CD4-positive, alpha-beta T cell treated with Interleukin-15 for 4 hours (primary cell): ENCODE data around the gene WDR86.

Experiments
- DNase-seq: peaks from one replicate; pipeline ENCODE4 v3.0.0-alpha.2; 2020; ENCODE audit warnings: low spot score

Gene WDR86, protein sequence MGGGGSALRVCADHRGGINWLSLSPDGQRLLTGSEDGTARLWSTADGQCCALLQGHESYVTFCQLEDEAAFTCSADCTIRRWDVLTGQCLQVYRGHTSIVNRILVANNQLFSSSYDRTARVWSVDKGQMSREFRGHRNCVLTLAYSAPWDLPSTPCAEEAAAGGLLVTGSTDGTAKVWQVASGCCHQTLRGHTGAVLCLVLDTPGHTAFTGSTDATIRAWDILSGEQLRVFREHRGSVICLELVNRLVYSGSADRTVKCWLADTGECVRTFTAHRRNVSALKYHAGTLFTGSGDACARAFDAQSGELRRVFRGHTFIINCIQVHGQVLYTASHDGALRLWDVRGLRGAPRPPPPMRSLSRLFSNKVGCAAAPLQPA

GRCh38 chr7:151409667-151410404 is at the start of gene WDR86:
TSS of gene WDR86 (minus strand) at chr7:151410038. CDS start at chr7:151409589, 449 bp downstream.
- peak; percentile 23 for DNase-seq

- no peak for DNase-seq
Measured at GRCh38 chr7:151457534-151457933, 47.7 kb upstream of the WDR86 start.

GRCh38 chr7:151456782-151457181 is 46.9 kb upstream of the WDR86 start:
- DNase-seq: no peak

- no peak for DNase-seq
Measured at GRCh38 chr7:151456276-151456675, 46.4 kb upstream of the WDR86 start.

DNA sequence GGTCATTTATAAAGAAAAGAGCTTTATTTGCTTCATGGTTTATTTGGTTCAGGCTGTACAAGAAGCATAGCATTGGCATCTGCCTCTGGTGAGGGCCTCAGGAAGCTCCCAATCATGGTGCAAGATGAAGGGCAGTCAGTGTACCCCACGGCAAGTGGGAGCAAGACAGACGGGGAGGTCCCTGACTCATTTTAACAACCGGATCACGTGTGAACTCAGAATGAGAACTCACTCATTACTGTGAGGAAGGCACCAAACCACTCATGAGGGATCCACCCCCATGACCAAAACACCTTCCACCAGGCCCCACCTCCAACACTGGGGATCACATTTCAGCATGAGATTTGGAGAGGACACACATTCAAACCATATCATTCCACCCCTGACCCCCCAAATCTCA is 45.9 kb upstream of the WDR86 start:
- DNase-seq: no peak

DNA sequence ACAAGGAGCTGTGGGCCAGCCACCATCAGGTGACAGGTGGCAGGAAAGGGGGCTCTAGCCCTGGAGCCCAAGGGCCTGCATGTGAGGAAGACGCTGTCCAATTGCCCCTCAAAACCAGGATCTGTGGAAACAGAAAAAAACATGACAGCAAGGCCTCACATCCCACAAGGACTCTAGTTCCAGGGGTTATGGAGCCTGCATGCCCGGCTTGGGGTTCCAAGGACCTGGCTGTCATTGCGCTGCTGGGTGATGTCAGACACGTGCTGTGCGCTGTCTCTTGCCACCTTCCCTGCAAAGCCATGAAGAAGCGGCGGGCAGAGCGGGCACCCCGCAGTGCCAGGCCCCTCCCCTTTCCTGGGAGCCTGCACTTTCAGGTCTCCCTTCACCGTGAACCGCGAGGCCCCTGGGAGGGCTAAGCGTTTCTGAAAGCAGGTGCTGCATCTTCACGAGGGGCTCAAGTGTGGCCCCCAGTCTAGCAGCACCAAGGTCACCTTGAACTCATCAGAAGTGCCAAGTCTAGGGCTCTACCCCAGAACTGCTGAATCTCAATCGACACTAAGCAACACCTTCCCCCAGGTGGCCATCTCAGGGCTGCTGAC is 45.2 kb upstream of the WDR86 start:
- DNase-seq: no peak

DNA sequence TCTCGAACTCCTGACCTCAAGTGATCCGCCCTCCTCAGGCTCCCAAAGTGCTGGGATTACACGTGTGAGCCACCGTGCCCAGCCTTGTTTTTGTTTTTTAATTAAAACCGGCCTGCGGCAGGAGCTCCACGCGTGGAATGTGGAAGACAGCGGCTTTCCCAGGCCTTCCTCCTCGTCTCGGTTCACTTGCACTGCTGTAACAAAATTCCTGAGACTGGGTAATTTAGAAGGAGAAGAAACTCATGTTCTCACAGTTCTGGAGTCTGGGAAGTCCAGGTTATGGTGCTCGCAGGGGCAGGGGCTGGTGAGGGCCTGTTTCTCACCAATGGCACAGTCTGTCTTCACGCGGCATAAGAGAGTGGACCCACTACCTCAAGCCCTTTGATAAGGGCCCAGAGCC is 44.5 kb upstream of the WDR86 start:
- DNase-seq: no peak

GRCh38 chr7:151453326-151453791 is 43.5 kb upstream of the WDR86 start:
- DNase-seq: no peak

- DNase-seq: no peak
Measured at GRCh38 chr7:151452680-151453325, 43.0 kb upstream of the WDR86 start.

DNA sequence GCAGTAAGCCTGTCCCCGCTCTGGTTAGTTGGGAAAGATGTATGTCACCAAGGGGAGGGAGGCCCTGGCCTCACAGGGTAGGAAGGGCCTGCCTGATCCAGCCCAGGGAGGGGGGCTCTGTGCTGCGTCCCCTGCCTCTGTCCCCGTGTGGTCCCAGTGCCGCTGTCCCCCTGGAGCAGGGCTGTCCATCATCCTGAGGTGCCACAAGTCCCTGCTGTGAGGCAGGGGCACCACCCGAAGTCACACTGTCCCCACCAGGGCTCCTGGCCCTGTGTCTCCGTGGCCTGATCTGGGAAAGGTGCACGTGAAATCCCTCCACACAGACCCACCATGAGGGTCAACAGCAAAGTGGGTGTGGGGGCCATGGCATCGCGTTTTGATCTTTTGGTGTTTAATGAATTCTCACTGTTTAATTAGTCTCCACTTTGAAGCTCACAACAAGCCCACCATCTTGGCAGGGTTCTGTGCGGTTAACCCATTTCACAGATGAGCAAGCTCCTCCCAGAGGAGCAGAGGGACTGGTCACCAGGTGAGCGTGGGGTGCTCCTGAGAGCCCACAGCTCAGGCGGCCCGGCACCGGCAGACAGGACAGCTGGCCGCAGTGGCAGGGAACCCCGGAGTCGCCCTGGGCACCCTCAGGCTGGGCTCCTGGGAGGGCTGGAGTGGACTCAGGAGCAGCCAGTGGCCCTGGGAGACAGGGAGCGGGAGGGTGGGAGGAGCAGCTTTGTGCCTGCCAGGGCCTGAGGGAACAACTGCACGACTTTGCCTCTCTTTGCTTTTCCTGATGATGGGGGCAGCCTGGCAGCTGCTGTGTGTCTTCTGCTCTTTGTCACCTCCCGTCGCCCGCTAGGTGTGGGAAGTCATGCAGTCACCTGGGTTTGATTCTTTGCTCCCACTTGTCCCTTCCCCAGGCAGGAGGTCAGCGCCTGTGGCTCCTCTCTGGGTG is 42.1 kb upstream of the WDR86 start:
- DNase-seq: no peak

- no peak for DNase-seq
Measured at GRCh38 chr7:151451156-151451555, 41.3 kb upstream of the WDR86 start.

- DNase-seq: no peak
Measured at GRCh38 chr7:151449990-151450389, 40.2 kb upstream of the WDR86 start.

DNA sequence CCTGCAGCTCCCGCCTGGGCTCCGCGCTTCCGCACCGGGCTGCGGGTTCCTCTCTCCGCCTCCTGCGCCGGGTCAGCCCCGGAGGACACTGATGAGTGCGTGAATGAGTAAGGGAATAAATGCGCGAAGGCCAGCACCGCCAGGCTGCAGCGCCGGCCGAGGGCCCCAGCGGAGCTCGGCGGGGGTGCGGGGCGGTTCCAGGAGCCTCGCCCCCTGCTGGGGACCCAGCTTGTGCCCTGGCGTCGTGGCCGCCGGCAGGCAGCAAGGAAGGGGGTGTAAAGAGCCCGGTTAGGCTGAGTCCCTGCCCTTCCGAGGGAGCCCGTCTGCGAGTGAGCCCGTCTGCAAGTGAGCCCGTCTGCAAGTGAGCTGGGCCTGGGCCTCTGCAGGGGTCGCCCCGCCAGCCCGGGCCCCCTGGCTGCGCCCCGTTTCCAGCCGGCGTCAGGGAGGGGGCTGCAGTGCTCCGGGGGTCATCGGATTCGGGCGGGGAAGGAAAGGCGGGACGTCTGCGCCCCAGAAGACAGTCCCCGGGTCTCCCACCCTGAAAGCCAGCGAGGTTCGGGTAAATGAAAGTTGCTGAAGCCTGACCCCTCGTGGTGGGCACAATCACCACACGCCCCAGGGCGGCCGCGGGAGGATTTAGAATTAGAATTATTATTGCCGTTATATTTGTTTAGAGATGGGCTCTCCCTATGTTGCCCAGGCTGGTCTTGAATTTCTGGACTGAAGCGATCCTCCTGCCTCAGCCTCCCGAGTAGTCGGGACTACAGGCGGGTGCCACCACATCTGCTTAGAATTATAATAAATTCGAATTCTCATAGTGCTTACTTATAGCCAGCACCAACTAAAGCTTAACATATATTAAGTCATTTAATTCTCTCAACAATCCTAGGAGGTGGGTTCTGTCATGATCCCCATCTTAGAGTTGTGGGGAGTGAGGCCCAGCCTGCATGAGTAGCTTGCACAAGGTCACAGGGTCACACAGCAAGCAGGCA is 38.7 kb upstream of the WDR86 start:
- peak; percentile 81 for DNase-seq

- no peak for DNase-seq
Measured at GRCh38 chr7:151447901-151448260, 38.0 kb upstream of the WDR86 start.

DNA sequence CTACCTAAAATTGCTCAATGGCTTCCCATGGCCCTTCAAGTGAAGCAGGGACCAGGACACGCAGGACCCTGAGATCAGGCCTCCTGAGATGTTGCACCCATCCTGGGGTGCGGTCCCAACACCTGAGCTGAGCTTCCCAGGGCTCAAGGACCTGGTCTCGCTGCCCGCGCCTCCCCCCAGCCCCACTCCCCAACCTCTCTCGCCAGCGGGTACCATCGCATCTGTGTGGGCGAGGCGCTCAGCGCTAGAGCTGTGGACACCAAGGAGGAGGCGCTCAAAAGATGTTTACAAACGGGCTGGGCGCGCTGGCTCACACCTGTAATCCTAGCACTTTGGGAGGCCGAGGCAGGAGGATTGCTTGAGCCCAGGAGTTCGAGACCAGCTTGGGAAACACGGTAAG is 37.5 kb upstream of the WDR86 start:
- no peak for DNase-seq

- no peak for DNase-seq
Measured at GRCh38 chr7:151446412-151446811, 36.6 kb upstream of the WDR86 start.

DNA sequence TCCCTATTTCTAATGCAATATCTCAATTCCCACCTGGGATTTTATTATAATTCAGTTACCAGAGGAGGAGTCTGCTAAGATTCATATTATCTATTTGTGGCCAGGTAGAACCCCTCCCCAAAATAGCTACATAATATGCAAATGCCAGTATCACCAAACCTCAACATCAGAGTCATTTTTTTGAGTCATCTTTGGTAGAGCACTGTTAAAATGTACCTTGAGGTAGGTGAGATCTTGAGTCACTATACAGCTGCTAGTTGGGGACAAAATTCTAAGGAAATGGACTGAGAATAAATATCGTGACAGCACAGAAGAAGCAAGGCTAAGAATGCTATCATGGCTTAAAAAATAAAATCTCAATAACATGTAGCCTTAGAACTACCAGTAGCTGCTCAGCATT is 34.8 kb upstream of the WDR86 start:
- no peak for DNase-seq

- no peak for DNase-seq
Measured at GRCh38 chr7:151442776-151443496, 33.1 kb upstream of the WDR86 start.

DNA sequence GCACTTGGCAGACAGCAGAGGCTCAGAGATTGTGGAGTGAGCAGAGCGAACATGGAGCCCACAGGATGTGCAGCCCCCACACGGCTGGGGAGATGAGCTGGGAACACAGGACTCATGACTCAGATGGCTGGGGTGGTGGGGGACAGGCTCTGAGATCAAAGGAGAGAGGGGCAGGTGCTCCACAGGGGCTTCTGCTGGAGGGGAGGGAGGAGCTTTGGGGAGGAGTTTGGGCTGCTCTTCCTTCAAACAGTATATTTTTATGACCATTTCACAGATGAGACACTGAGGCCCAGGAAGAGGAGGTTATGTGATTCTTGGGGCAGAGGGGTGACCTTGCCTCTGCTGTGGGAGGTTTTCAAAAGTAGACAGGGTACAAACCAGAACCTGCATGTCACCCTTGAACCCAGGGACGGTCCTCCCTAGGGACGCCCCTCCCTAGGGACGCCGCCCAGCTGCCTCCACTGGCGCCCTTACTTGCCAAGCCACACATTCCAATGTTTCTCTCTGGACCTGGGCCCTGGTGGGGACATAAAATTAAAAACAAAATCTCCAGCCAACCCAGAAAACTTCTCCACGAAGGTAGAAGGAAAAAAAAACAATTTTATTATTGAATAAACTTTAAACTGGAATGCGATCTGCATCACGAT is 31.1 kb upstream of the WDR86 start:
- DNase-seq: no peak
